MCF 10A (cell line): Measurements from ENCODE around the gene GTF2I. TPM values are rescaled to one million over a fixed set of nuclear protein-coding genes. Genes with fewer than 3 reads are reported as not detected.
"Not testable (repeated sequence)": the region's sequence is repeated elsewhere in the genome, so short reads cannot be mapped to it uniquely, and the experiment has no call there.

Experiments used
- BruUV-seq: library from RNA; stranded (reverse); fragments of 400-500 nt; replicated peaks from 2 replicates; lab custom pipeline; 2021; lab: Mats Ljungman, UMichigan
- CTCF ChIA-PET: fragments of 300-600 bp; sonication (Branson Sonifier 250); formaldehyde crosslinking; extraction: SDS; loops from one replicate; lab custom pipeline; 2021; ENCODE audit warnings: antibody characterized with exemption, inconsistent platforms; lab: Yijun Ruan, JAX
- POLR2A ChIA-PET: fragments of 300-600, 350-650 bp; sonication (Branson Sonifier 250); formaldehyde crosslinking; extraction: SDS; loops from one replicate; lab custom pipeline; 2020; ENCODE audit warnings: antibody characterized with exemption, inconsistent platforms; lab: Yijun Ruan, JAX
- DNase-seq: peaks from one replicate; pipeline ENCODE4 v3.0.0-alpha.2; 2018; ENCODE audit not compliant: unreplicated experiment
- H3K27ac Mint-ChIP-seq: one replicate; pipeline ENCODE4 v1.8.0; 2022; ENCODE audit warnings: mild to moderate bottlenecking, low read depth, mixed read lengths; ENCODE audit not compliant: unreplicated experiment
- H3K27me3 Mint-ChIP-seq: one replicate; pipeline ENCODE4 v1.8.0; 2022; ENCODE audit warnings: mixed read lengths; ENCODE audit not compliant: insufficient read depth, unreplicated experiment
- H3K36me3 Mint-ChIP-seq: one replicate; pipeline ENCODE4 v1.8.0; 2022; ENCODE audit warnings: mild to moderate bottlenecking, moderate library complexity, mixed read lengths; ENCODE audit not compliant: insufficient read depth, unreplicated experiment
- H3K4me1 Mint-ChIP-seq: one replicate; pipeline ENCODE4 v1.8.0; 2022; ENCODE audit warnings: mixed read lengths; ENCODE audit not compliant: insufficient read depth, unreplicated experiment
- H3K4me3 Mint-ChIP-seq: one replicate; pipeline ENCODE4 v1.8.0; 2022; ENCODE audit warnings: mild to moderate bottlenecking, moderate library complexity, mixed read lengths; ENCODE audit not compliant: unreplicated experiment
- H3K9me3 Mint-ChIP-seq: one replicate; pipeline ENCODE4 v1.8.0; 2022; ENCODE audit warnings: mixed read lengths; ENCODE audit not compliant: unreplicated experiment
- intact Hi-C: fragments of 100-400 bp; cut with micrococcal nuclease; formaldehyde crosslinking; loops from 2 replicates; pipeline ENCODE4 v1.14.1; 2022
- total RNA-seq: library from RNA; stranded (reverse); gene quantifications from 2 replicates; pipeline ENCODE4 v1.2.3, GENCODE V29; 2022
- TF ChIP-seq, protein P1 (sequence below): fragments of 200-600 bp; IDR thresholded peaks from one replicate; pipeline ENCODE4 v1.8.0; 2022; ENCODE audit warnings: antibody characterized with exemption, mild to moderate bottlenecking; ENCODE audit not compliant: unreplicated experiment

The GTF2I gene
- total RNA-seq, 1 experiment from 2014 or later: 152 TPM

GRCh38 chr7:74718336-74718735, 60.8 kb downstream of the GTF2I start:
- intact Hi-C loops: no loop called here
- no peak for DNase-seq
- peaks cover 86% of the 10 kb centered on the region for H3K36me3 Mint-ChIP-seq
- no peaks in the 10 kb centered on the region for H3K27me3 Mint-ChIP-seq
- CTCF ChIA-PET: no interaction called here
- no peak overlapping the region for H3K27ac Mint-ChIP-seq
- H3K9me3 Mint-ChIP-seq: no peaks in the 10 kb centered on the region
- TF ChIP-seq, protein P1, sequence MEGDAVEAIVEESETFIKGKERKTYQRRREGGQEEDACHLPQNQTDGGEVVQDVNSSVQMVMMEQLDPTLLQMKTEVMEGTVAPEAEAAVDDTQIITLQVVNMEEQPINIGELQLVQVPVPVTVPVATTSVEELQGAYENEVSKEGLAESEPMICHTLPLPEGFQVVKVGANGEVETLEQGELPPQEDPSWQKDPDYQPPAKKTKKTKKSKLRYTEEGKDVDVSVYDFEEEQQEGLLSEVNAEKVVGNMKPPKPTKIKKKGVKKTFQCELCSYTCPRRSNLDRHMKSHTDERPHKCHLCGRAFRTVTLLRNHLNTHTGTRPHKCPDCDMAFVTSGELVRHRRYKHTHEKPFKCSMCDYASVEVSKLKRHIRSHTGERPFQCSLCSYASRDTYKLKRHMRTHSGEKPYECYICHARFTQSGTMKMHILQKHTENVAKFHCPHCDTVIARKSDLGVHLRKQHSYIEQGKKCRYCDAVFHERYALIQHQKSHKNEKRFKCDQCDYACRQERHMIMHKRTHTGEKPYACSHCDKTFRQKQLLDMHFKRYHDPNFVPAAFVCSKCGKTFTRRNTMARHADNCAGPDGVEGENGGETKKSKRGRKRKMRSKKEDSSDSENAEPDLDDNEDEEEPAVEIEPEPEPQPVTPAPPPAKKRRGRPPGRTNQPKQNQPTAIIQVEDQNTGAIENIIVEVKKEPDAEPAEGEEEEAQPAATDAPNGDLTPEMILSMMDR: no peak
- no peak overlapping the region for H3K4me3 Mint-ChIP-seq
- H3K4me1 Mint-ChIP-seq: no peaks in the 10 kb centered on the region
- no TSS peak for BruUV-seq
- POLR2A ChIA-PET: no interaction called here

- ChIA-PET CTCF (interaction anchor here (1.0 kb wide), 1 partner anchor 302 kb away, joined by 3 read pairs; no protein-coding TSS in a partner anchor), POLR2A (interaction anchor here (1.5 kb wide), 1 partner anchor 20 kb away, joined by 3 read pairs; no protein-coding TSS in a partner anchor)
- no peaks in the 10 kb centered on the region for H3K9me3 Mint-ChIP-seq
- TF ChIP-seq, protein P1: no peak
- H3K4me1 Mint-ChIP-seq: no peaks in the 10 kb centered on the region
- no peak overlapping the region for H3K27ac Mint-ChIP-seq
- intact Hi-C loops: no loop called here
- peaks cover 83% of the 10 kb centered on the region for H3K36me3 Mint-ChIP-seq
- H3K4me3 Mint-ChIP-seq: no peak overlapping the region
- no peaks in the 10 kb centered on the region for H3K27me3 Mint-ChIP-seq
- DNase-seq: no peak
- no TSS peak for BruUV-seq
Observed at GRCh38 chr7:74722153-74722552, 64.6 kb downstream of the GTF2I start.

DNA sequence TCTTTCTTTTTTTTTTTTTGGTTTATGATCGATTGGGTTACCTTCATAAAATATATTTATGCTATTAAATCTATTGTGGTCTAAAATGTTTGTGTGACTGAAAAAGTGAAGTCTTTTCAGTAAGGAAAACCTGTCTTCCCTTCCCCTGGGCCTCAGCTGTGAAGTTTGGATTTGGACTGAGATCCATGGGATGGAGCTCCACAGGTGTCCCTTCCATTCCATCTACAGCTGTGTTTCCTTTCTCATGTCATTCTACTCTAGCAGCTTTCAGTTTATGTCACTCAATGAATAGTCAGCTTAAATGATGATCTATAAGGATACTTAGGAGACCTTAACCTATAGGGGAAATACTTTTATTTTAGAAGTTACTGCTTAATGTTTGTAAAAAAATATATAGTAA, 68.3 kb downstream of the GTF2I start:
- H3K4me3 Mint-ChIP-seq: no peak overlapping the region
- no peaks in the 10 kb centered on the region for H3K27me3 Mint-ChIP-seq
- BruUV-seq: no TSS peak
- DNase-seq: no peak
- TF ChIP-seq, protein P1: no peak
- H3K9me3 Mint-ChIP-seq: no peaks in the 10 kb centered on the region
- H3K36me3 Mint-ChIP-seq: peaks cover 57% of the 10 kb centered on the region
- no peak overlapping the region for H3K27ac Mint-ChIP-seq
- intact Hi-C loops: no loop called here
- ChIA-PET POLR2A (interaction anchor here (1.0 kb wide), 2 partner anchors 9 to 10 kb away, joined by 3 read pairs; no protein-coding TSS in a partner anchor), CTCF (no interaction called here)
- no peaks in the 10 kb centered on the region for H3K4me1 Mint-ChIP-seq

DNA sequence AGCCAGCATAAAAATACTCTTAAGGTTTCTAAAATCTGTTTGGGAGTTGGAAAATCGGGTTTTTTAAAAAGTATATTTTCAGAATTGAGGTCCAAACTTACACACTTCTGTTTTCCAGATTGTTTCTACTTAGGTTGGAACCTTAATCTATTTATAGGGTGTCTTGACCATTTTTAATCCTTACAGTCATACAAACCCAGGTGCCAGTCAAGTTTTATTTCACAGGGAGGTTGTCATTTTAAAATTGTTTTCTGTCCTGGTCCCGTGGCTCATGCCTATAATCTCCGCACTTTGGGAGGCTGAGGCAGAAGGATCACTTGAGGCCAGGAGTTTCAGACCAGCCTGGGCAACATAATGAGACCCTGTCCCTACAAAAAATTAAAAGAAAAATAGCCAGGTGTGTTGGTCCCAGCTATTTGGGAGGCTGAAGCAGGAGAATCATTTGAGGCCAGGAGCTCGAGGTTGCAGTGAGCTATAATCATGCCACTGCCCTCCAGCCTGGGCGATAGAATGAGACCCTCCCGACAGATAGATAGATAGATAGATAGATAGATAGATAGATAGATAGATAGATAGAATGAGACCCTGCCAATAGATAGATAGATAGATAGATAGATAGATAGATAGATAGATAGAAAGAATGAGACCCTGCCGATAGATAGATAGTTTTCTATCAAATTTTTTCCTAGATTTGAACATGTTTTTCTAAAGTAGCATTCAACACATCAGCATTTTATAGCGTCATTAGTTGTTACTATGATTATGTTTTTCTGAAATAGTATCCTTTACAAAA, 69.0 kb downstream of the GTF2I start:
- H3K4me3 Mint-ChIP-seq: no peak overlapping the region

DNA sequence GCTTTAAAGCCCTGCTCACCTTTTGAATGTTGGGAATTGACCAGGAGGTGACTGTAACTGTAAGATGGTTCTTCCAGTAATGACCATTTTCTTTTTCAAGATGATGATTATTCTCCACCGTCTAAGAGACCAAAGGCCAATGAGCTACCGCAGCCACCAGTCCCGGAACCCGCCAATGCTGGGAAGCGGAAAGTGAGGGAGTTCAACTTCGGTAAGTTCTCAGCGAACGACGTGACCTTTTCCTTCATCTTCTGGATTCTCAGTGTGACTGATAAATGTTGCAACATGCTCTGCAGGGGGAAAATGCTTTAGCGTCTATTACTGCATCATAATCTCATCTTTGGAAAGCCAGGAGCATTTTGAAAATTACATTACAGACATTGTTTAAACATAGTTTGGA, 71.2 kb downstream of the GTF2I start:
- CTCF ChIA-PET, H3K4me3 Mint-ChIP-seq, H3K27ac Mint-ChIP-seq: not testable (repeated sequence)

More for the DNA sequence above, 69.0 kb downstream of the GTF2I start:
- DNase-seq: no peak
- POLR2A ChIA-PET: no interaction called here
- TF ChIP-seq, protein P1: no peak
- intact Hi-C loops: no loop called here
- H3K27ac Mint-ChIP-seq: peak overlapping the region; percentile 62
- no peaks in the 10 kb centered on the region for H3K9me3 Mint-ChIP-seq
- no TSS peak for BruUV-seq
- CTCF ChIA-PET: no interaction called here
- peaks cover 55% of the 10 kb centered on the region for H3K36me3 Mint-ChIP-seq
- no peaks in the 10 kb centered on the region for H3K4me1 Mint-ChIP-seq
- no peaks in the 10 kb centered on the region for H3K27me3 Mint-ChIP-seq

GRCh38 chr7:74730186-74730585, 72.7 kb downstream of the GTF2I start:
- DNase-seq, CTCF ChIA-PET, H3K4me1 Mint-ChIP-seq, H3K27ac Mint-ChIP-seq, BruUV-seq, H3K27me3 Mint-ChIP-seq, POLR2A ChIA-PET, H3K9me3 Mint-ChIP-seq, intact Hi-C loops, H3K4me3 Mint-ChIP-seq: not testable (repeated sequence)
- peaks cover 37% of the 10 kb centered on the region for H3K36me3 Mint-ChIP-seq

More for the DNA sequence above, 71.2 kb downstream of the GTF2I start:
- DNase-seq, H3K9me3 Mint-ChIP-seq, H3K27me3 Mint-ChIP-seq, POLR2A ChIA-PET, H3K4me1 Mint-ChIP-seq, BruUV-seq, intact Hi-C loops: not testable (repeated sequence)
- peaks cover 42% of the 10 kb centered on the region for H3K36me3 Mint-ChIP-seq
